ENCODE results near the gene ISYNA1.

ISYNA1 gene

DNA sequence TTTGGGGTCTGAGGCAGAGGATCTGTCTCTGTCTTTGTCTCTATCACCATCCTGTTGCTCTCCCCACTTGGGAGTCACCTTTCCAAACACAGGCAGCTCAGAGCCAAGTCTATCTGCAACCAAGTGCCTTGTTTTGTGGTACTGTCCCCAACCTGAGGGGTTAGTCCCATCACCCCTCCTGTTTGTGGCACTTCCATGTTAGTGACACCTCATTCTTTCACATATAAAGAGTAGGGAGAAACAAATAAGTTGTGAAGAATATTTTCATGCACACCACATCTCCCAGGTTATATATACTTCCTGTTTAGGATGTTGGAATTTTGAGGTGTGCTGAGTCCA is 48.2 kb downstream of the ISYNA1 start:
- H2BK12ac ChIP-seq (ENCODE audit: low read length): no peak overlapping the region
- H2AFZ ChIP-seq (ENCODE audit: insufficient read depth, low read length, poor library complexity): no peak overlapping the region
- H3K79me2 ChIP-seq (ENCODE audit: control insufficient read depth, insufficient read depth, low read length, poor library complexity): peaks cover 2% of the 10 kb centered on the region
- peaks cover 6% of the 10 kb centered on the region for H3K79me1 ChIP-seq (ENCODE audit: low read length)
- H3K4me3 ChIP-seq (ENCODE audit: low read depth, low read length): no peak overlapping the region
- no peak overlapping the region for H3K9ac ChIP-seq (ENCODE audit: low read length)
- no peak overlapping the region for H4K8ac ChIP-seq (ENCODE audit: low read depth, low read length)
- no peak overlapping the region for H2BK5ac ChIP-seq (ENCODE audit: low read depth, low read length, poor library complexity)
- H3K36me3 ChIP-seq (ENCODE audit: control insufficient read depth in 1 of 2, insufficient read depth in 2 of 2, low read length in 2 of 2): peaks cover 0 to 5% of the 10 kb centered on the region in 2 experiments
- no peak overlapping the region for H3K4me2 ChIP-seq (ENCODE audit: low read length)
- H3K14ac ChIP-seq (ENCODE audit: low read length): no peak overlapping the region
- no peak overlapping the region for H2BK120ac ChIP-seq (ENCODE audit: insufficient read depth, low read length, poor library complexity)
- H3K9me3 ChIP-seq (ENCODE audit: insufficient read depth, low read depth, low read length): peaks cover 2% of the 10 kb centered on the region
- peaks cover 3% of the 10 kb centered on the region for H3K27me3 ChIP-seq (ENCODE audit: insufficient read depth, low read length)
- no peak for DNase-seq
- no peak overlapping the region for H3K18ac ChIP-seq (ENCODE audit: low read length)
- H2AK5ac ChIP-seq (ENCODE audit: low read length): no peak overlapping the region
- H4K12ac ChIP-seq (ENCODE audit: low read depth, low read length): no peak overlapping the region
- no peak overlapping the region for H3K23ac ChIP-seq (ENCODE audit: low read length)
- H3K4ac ChIP-seq (ENCODE audit: low read depth, low read length): no peak overlapping the region
- H3K27ac ChIP-seq (ENCODE audit: low read depth, low read length): no peak overlapping the region
- peaks cover 7 to 13% of the 10 kb centered on the region in 2 experiments for H3K4me1 ChIP-seq (ENCODE audit: control insufficient read depth in 1 of 2, insufficient read depth in 2 of 2, low read length in 2 of 2)
- H4K91ac ChIP-seq (ENCODE audit: low read depth, low read length): no peak overlapping the region

- Histone ChIP-seq H3K36me3 (ENCODE audit: control insufficient read depth in 1 of 2, insufficient read depth in 2 of 2, low read length in 2 of 2) (peaks cover 0 to 5% of the 10 kb centered on the region in 2 experiments), H3K4me2 (ENCODE audit: low read length) (no peak overlapping the region), H2AFZ (ENCODE audit: insufficient read depth, low read length, poor library complexity) (no peak overlapping the region), H4K8ac (ENCODE audit: low read depth, low read length) (no peak overlapping the region), H3K4me1 (ENCODE audit: control insufficient read depth in 1 of 2, insufficient read depth in 2 of 2, low read length in 2 of 2) (peaks cover 7 to 13% of the 10 kb centered on the region in 2 experiments), H4K91ac (ENCODE audit: low read depth, low read length) (no peak overlapping the region), H3K18ac (ENCODE audit: low read length) (no peak overlapping the region), H2BK12ac (ENCODE audit: low read length) (no peak overlapping the region), H3K4ac (ENCODE audit: low read depth, low read length) (no peak overlapping the region), H3K9me3 (ENCODE audit: insufficient read depth, low read depth, low read length) (peaks cover 2% of the 10 kb centered on the region), H3K79me2 (ENCODE audit: control insufficient read depth, insufficient read depth, low read length, poor library complexity) (peaks cover 2% of the 10 kb centered on the region), H3K4me3 (ENCODE audit: low read depth, low read length) (no peak overlapping the region), H3K27me3 (ENCODE audit: insufficient read depth, low read length) (peaks cover 3% of the 10 kb centered on the region), H4K12ac (ENCODE audit: low read depth, low read length) (no peak overlapping the region), H2AK5ac (ENCODE audit: low read length) (no peak overlapping the region), H2BK120ac (ENCODE audit: insufficient read depth, low read length, poor library complexity) (no peak overlapping the region), H3K27ac (ENCODE audit: low read depth, low read length) (no peak overlapping the region), H3K23ac (ENCODE audit: low read length) (no peak overlapping the region), H2BK5ac (ENCODE audit: low read depth, low read length, poor library complexity) (no peak overlapping the region), H3K79me1 (ENCODE audit: low read length) (peaks cover 6% of the 10 kb centered on the region), H3K14ac (ENCODE audit: low read length) (no peak overlapping the region), H3K9ac (ENCODE audit: low read length) (no peak overlapping the region)
- no CpG with 5 or more reads among the region's 13 CpGs for WGBS (ENCODE audit: extremely low coverage, insufficient coverage, insufficient read length)
- DNase-seq: peak in 1 of 2 donors; percentile 42
Measured at GRCh38 chr19:18388960-18389725, 48.8 kb downstream of the ISYNA1 start.

- peak; percentile 75 to 88 for DNase-seq
- no peak overlapping the region for H4K91ac ChIP-seq (ENCODE audit: low read depth, low read length)
- no peak overlapping the region for H2BK5ac ChIP-seq (ENCODE audit: low read depth, low read length, poor library complexity)
- no peak overlapping the region for H4K12ac ChIP-seq (ENCODE audit: low read depth, low read length)
- H4K8ac ChIP-seq (ENCODE audit: low read depth, low read length): no peak overlapping the region
- no peak overlapping the region for H2BK12ac ChIP-seq (ENCODE audit: low read length)
- H3K36me3 ChIP-seq (ENCODE audit: control insufficient read depth in 1 of 2, insufficient read depth in 2 of 2, low read length in 2 of 2): peaks cover 0 to 5% of the 10 kb centered on the region in 2 experiments
- H3K23ac ChIP-seq (ENCODE audit: low read length): no peak overlapping the region
- H3K27me3 ChIP-seq (ENCODE audit: insufficient read depth, low read length): peaks cover 3% of the 10 kb centered on the region
- peaks cover 2% of the 10 kb centered on the region for H3K79me2 ChIP-seq (ENCODE audit: control insufficient read depth, insufficient read depth, low read length, poor library complexity)
- no peak overlapping the region for H2BK120ac ChIP-seq (ENCODE audit: insufficient read depth, low read length, poor library complexity)
- peak overlapping the region; percentile 47 for H3K4me2 ChIP-seq (ENCODE audit: low read length)
- no peak overlapping the region for H3K14ac ChIP-seq (ENCODE audit: low read length)
- H3K4ac ChIP-seq (ENCODE audit: low read depth, low read length): no peak overlapping the region
- no peak overlapping the region for H3K27ac ChIP-seq (ENCODE audit: low read depth, low read length)
- WGBS (ENCODE audit: extremely low coverage, insufficient coverage, insufficient read length): no CpG with 5 or more reads among the region's 86 CpGs
- peaks cover 7 to 13% of the 10 kb centered on the region in 2 experiments for H3K4me1 ChIP-seq (ENCODE audit: control insufficient read depth in 1 of 2, insufficient read depth in 2 of 2, low read length in 2 of 2)
- peaks cover 2% of the 10 kb centered on the region for H3K9me3 ChIP-seq (ENCODE audit: insufficient read depth, low read depth, low read length)
- H3K18ac ChIP-seq (ENCODE audit: low read length): no peak overlapping the region
- H3K79me1 ChIP-seq (ENCODE audit: low read length): peaks cover 6% of the 10 kb centered on the region
- no peak overlapping the region for H3K4me3 ChIP-seq (ENCODE audit: low read depth, low read length)
- H2AK5ac ChIP-seq (ENCODE audit: low read length): peak overlapping the region; percentile 3
- no peak overlapping the region for H3K9ac ChIP-seq (ENCODE audit: low read length)
- H2AFZ ChIP-seq (ENCODE audit: insufficient read depth, low read length, poor library complexity): peak overlapping the region; percentile 5
Measured at GRCh38 chr19:18388100-18388959, 49.6 kb downstream of the ISYNA1 start.

DNA sequence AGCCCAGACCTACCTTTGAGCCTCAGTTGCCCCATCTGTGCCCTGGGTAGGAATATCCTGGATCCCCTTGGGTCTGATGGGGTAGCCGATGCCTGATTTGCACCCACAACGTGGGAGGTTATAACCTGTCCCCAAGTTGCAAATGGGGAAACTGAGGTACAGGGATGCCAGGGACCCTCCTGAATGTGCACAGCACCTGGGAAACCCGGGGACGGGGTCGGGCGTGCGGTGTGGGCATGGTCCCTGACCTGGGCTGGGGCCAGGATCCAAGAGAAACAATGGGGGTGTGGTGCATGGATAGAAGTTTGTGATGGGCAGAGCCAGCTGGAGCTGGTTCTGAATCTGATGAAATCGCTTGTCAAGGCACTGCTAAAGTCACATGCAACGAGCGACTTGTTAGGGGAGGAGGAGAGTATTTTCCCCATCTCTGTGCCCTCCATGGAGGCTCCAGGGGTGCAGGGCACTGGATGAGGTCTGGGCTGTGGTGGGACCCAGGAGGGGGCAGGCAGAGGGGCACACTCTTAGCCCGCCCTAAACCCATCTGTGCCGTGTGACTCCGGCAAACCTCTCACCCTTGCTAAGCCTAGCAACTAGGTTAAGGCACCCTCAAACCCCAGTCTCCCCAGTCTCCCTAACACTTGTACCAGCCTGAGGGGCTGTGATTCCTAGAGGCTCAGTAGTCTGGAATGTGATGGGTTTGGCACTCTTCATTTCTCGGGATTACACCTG is 51.2 kb downstream of the ISYNA1 start:
- Histone ChIP-seq H3K4me2 (ENCODE audit: low read length) (no peak overlapping the region), H4K8ac (ENCODE audit: low read depth, low read length) (no peak overlapping the region), H4K12ac (ENCODE audit: low read depth, low read length) (no peak overlapping the region), H4K91ac (ENCODE audit: low read depth, low read length) (no peak overlapping the region), H2AK5ac (ENCODE audit: low read length) (no peak overlapping the region), H3K14ac (ENCODE audit: low read length) (peak overlapping the region; percentile 2), H3K79me2 (ENCODE audit: control insufficient read depth, insufficient read depth, low read length, poor library complexity) (peaks cover 3% of the 10 kb centered on the region), H3K9me3 (ENCODE audit: insufficient read depth, low read depth, low read length) (peaks cover 2% of the 10 kb centered on the region), H2BK120ac (ENCODE audit: insufficient read depth, low read length, poor library complexity) (no peak overlapping the region), H3K4me3 (ENCODE audit: low read depth, low read length) (no peak overlapping the region), H3K4me1 (ENCODE audit: control insufficient read depth in 1 of 2, insufficient read depth in 2 of 2, low read length in 2 of 2) (peaks cover 18 to 26% of the 10 kb centered on the region in 2 experiments), H3K27ac (ENCODE audit: low read depth, low read length) (no peak overlapping the region), H2BK12ac (ENCODE audit: low read length) (no peak overlapping the region), H3K18ac (ENCODE audit: low read length) (peak overlapping the region; percentile 3), H3K27me3 (ENCODE audit: insufficient read depth, low read length) (peaks cover 3% of the 10 kb centered on the region), H2AFZ (ENCODE audit: insufficient read depth, low read length, poor library complexity) (no peak overlapping the region), H3K9ac (ENCODE audit: low read length) (no peak overlapping the region), H2BK5ac (ENCODE audit: low read depth, low read length, poor library complexity) (no peak overlapping the region), H3K23ac (ENCODE audit: low read length) (no peak overlapping the region), H3K36me3 (ENCODE audit: control insufficient read depth in 1 of 2, insufficient read depth in 2 of 2, low read length in 2 of 2) (peaks cover 0 to 5% of the 10 kb centered on the region in 2 experiments), H3K4ac (ENCODE audit: low read depth, low read length) (peak overlapping the region; percentile 4), H3K79me1 (ENCODE audit: low read length) (peaks cover 16% of the 10 kb centered on the region)
- no peak for DNase-seq
- WGBS (ENCODE audit: extremely low coverage, insufficient coverage, insufficient read length): no CpG with 5 or more reads among the region's 14 CpGs
